ENCODE results near the gene SLC7A9. TPM values are rescaled to one million over a fixed set of nuclear protein-coding genes. Genes with fewer than 3 reads are reported as not detected.

SLC7A9 gene
- total RNA-seq, 2 donors from 2014 or later: not detected

- Histone ChIP-seq H3K27ac (no peak overlapping the region), H3K36me3 (replicated peaks in 1 of 2; ENCODE audit: insufficient read depth in 1 of 2, low read depth in 2 of 2) (no peaks in the 10 kb centered on the region), H3K27me3 (no peaks in the 10 kb centered on the region), H3K9me3 (no peaks in the 10 kb centered on the region), H3K4me3 (no peak overlapping the region), H3K4me1 (peaks cover 8% of the 10 kb centered on the region)
- intact Hi-C loops (cut with DNase I): no loop called here
- ATAC-seq: no peak
- TF ChIP-seq CTCF (IDR thresholded peaks at IDR 0.05) (no peak), POLR2A (IDR thresholded peaks at IDR 0.05) (no peak)
- WGBS, 2 donors: 66 to 76% methylated on average over 11 of the region's 11 CpGs
- no peak for DNase-seq
Measured at GRCh38 chr19:32811151-32811550, 58.4 kb downstream of the SLC7A9 start.

- no peaks in the 10 kb centered on the region for H3K9me3 ChIP-seq
- H3K27ac ChIP-seq: no peak overlapping the region
- intact Hi-C loops (cut with DNase I): no loop called here
- TF ChIP-seq POLR2A (IDR thresholded peaks at IDR 0.05) (no peak), CTCF (IDR thresholded peaks at IDR 0.05) (no peak)
- ATAC-seq: peak; percentile 35
- DNase-seq: no peak
- H3K4me3 ChIP-seq: no peak overlapping the region
- no peaks in the 10 kb centered on the region for H3K27me3 ChIP-seq
- 29 to 31% methylated on average over 9 of the region's 9 CpGs for WGBS, 2 donors
- no peaks in the 10 kb centered on the region for H3K36me3 ChIP-seq (replicated peaks in 1 of 2; ENCODE audit: insufficient read depth in 1 of 2, low read depth in 2 of 2)
- peaks cover 8% of the 10 kb centered on the region for H3K4me1 ChIP-seq
Measured at GRCh38 chr19:32810452-32810851, 59.1 kb downstream of the SLC7A9 start.

GRCh38 chr19:32809754-32810153, 59.8 kb downstream of the SLC7A9 start:
- intact Hi-C loops (cut with DNase I): no loop called here
- Histone ChIP-seq H3K4me3 (no peak overlapping the region), H3K27ac (no peak overlapping the region), H3K9me3 (no peaks in the 10 kb centered on the region), H3K36me3 (replicated peaks in 1 of 2; ENCODE audit: insufficient read depth in 1 of 2, low read depth in 2 of 2) (no peaks in the 10 kb centered on the region), H3K4me1 (peaks cover 8% of the 10 kb centered on the region), H3K27me3 (no peaks in the 10 kb centered on the region)
- ATAC-seq (no peak), DNase-seq (no peak)
- TF ChIP-seq CTCF (IDR thresholded peaks at IDR 0.05): no peak
- TF ChIP-seq POLR2A (IDR thresholded peaks at IDR 0.05): no peak
- WGBS, 2 donors: 17 to 28% methylated on average over 3 of the region's 3 CpGs

GRCh38 chr19:32809254-32809653, 60.3 kb downstream of the SLC7A9 start:
- Histone ChIP-seq H3K4me3 (no peak overlapping the region), H3K27me3 (no peaks in the 10 kb centered on the region), H3K36me3 (replicated peaks in 1 of 2; ENCODE audit: insufficient read depth in 1 of 2, low read depth in 2 of 2) (no peaks in the 10 kb centered on the region), H3K4me1 (peaks cover 8% of the 10 kb centered on the region), H3K9me3 (no peaks in the 10 kb centered on the region), H3K27ac (no peak overlapping the region)
- intact Hi-C loops (cut with DNase I): no loop called here
- WGBS, 2 donors: 56 to 62% methylated on average over 5 of the region's 5 CpGs
- DNase-seq: no peak
- TF ChIP-seq POLR2A (IDR thresholded peaks at IDR 0.05) (no peak), CTCF (IDR thresholded peaks at IDR 0.05) (no peak)
- no peak for ATAC-seq

GRCh38 chr19:32808236-32808635, 61.3 kb downstream of the SLC7A9 start:
- Histone ChIP-seq H3K4me3 (no peak overlapping the region), H3K36me3 (replicated peaks in 1 of 2; ENCODE audit: insufficient read depth in 1 of 2, low read depth in 2 of 2) (no peaks in the 10 kb centered on the region), H3K27ac (no peak overlapping the region), H3K4me1 (peaks cover 8% of the 10 kb centered on the region), H3K9me3 (no peaks in the 10 kb centered on the region), H3K27me3 (no peaks in the 10 kb centered on the region)
- DNase-seq (no peak), ATAC-seq (no peak)
- WGBS, 2 donors: 82 to 83% methylated on average over 4 of the region's 4 CpGs
- intact Hi-C loops (cut with DNase I): no loop called here
- TF ChIP-seq CTCF (IDR thresholded peaks at IDR 0.05): no peak
